Liver (tissue), 9 donors: ENCODE results near the gene MAGI1. TPM values are rescaled to one million over a fixed set of nuclear protein-coding genes. Genes with fewer than 3 reads are reported as not detected.

Experiments used
- DNase-seq: peaks from one replicate; pipeline ENCODE4 v3.0.0-alpha.2; 2017; ENCODE audit warnings: low spot score
- H3K27ac ChIP-seq, 2 donors: one replicate each; pipeline ENCODE4 v1.7.0; 2013; ENCODE audit warnings: inconsistent platforms in 2 of 2, low read length in 2 of 2, control low read depth in 1 of 2, low read depth in 1 of 2, mild to moderate bottlenecking in 1 of 2
- H3K27me3 ChIP-seq, 4 donors: one replicate each; pipeline versions ENCODE4 v1.6.1 to v1.7.0; 2013; ENCODE audit warnings: low read length in 3 of 4, inconsistent platforms in 1 of 4, mild to moderate bottlenecking in 1 of 4, moderate library complexity in 1 of 4; ENCODE audit not compliant: control insufficient read depth in 4 of 4, insufficient read depth in 4 of 4
- H3K36me3 ChIP-seq, 4 donors: one replicate each; pipeline versions ENCODE4 v1.6.1 to v1.7.0; 2013; ENCODE audit warnings: low read length in 3 of 4, mild to moderate bottlenecking in 3 of 4, low read depth in 1 of 4, moderate library complexity in 1 of 4; ENCODE audit not compliant: control insufficient read depth in 4 of 4, insufficient read depth in 3 of 4
- H3K4me1 ChIP-seq, 4 donors: one replicate each; pipeline versions ENCODE4 v1.6.1 to v1.7.0; 2013; ENCODE audit warnings: low read length in 3 of 4, mild to moderate bottlenecking in 3 of 4, moderate library complexity in 1 of 4; ENCODE audit not compliant: control insufficient read depth in 4 of 4, insufficient read depth in 4 of 4
- H3K4me3 ChIP-seq, 3 donors: one replicate each; pipeline versions ENCODE4 v1.6.1 to v1.7.0; 2013; ENCODE audit warnings: low read length in 3 of 3, control low read depth in 1 of 3, low read depth in 1 of 3, mild to moderate bottlenecking in 1 of 3
- H3K9ac ChIP-seq, 2 donors: one replicate each; pipeline ENCODE4 v1.7.0; 2013; ENCODE audit warnings: low read length in 2 of 2, mild to moderate bottlenecking in 2 of 2, moderate library complexity in 2 of 2, control low read depth in 1 of 2, low read depth in 1 of 2
- H3K9me3 ChIP-seq, 4 donors: one replicate each; pipeline versions ENCODE4 v1.6.1 to v1.7.0; 2013; ENCODE audit warnings: low read length in 3 of 4; ENCODE audit not compliant: control insufficient read depth in 4 of 4
- ATF3 ChIP-seq: IDR thresholded peaks from 2 replicates; pipeline ENCODE4 v1.6.1; 2016; ENCODE audit warnings: antibody characterized with exemption
- CTCF ChIP-seq: fragments of 150-350 bp; IDR thresholded peaks from 2 replicates; pipeline ENCODE4 v1.5.1; 2017; ENCODE audit warnings: improper control_type of control experiment, low read depth, low read length; ENCODE audit not compliant: missing input control
- EGR1 ChIP-seq, 2 donors: IDR thresholded peaks; 2 replicates each; pipeline ENCODE4 v1.6.1; 2016 to 2018; ENCODE audit warnings: antibody characterized with exemption in 2 of 2, low read depth in 2 of 2
- FOXA1 ChIP-seq: IDR thresholded peaks from 2 replicates; pipeline ENCODE4 v1.6.1; 2016; ENCODE audit warnings: antibody characterized with exemption
- FOXA2 ChIP-seq: IDR thresholded peaks from 2 replicates; pipeline ENCODE4 v1.6.1; 2016; ENCODE audit warnings: antibody characterized with exemption
- GABPA ChIP-seq, 2 donors: IDR thresholded peaks in 1 of 2; conservative IDR thresholded peaks in 1 of 2; 2 replicates each; pipeline ENCODE4 v1.6.1; 2016; ENCODE audit warnings: antibody characterized with exemption in 2 of 2, mild to moderate bottlenecking in 1 of 2, moderate library complexity in 1 of 2
- HNF4A ChIP-seq, 2 donors: conservative IDR thresholded peaks; 2 replicates each; pipeline ENCODE4 v1.6.1; 2016; ENCODE audit warnings: antibody characterized with exemption in 2 of 2, mild to moderate bottlenecking in 2 of 2
- HNF4G ChIP-seq: IDR thresholded peaks from 2 replicates; pipeline ENCODE4 v1.6.1; 2016; ENCODE audit warnings: antibody characterized with exemption
- JUND ChIP-seq, 2 donors: IDR thresholded peaks; 2 replicates each; pipeline ENCODE4 v1.6.1; 2016; ENCODE audit warnings: antibody characterized with exemption in 2 of 2
- MAX ChIP-seq: IDR thresholded peaks from 2 replicates; pipeline ENCODE4 v1.6.1; 2016; ENCODE audit warnings: antibody characterized with exemption
- RAD21 ChIP-seq, 2 donors: IDR thresholded peaks; 2 replicates each; pipeline ENCODE4 v1.6.1; 2016; ENCODE audit warnings: antibody characterized with exemption in 2 of 2, mild to moderate bottlenecking in 2 of 2
- REST ChIP-seq: IDR thresholded peaks from 2 replicates; pipeline ENCODE4 v1.6.1; 2016; ENCODE audit warnings: antibody characterized with exemption, mild to moderate bottlenecking
- RXRA ChIP-seq, 2 donors: IDR thresholded peaks; 2 replicates each; pipeline ENCODE4 v1.6.1; 2017 to 2018; ENCODE audit warnings: antibody characterized with exemption in 2 of 2, mild to moderate bottlenecking in 1 of 2
- SP1 ChIP-seq: IDR thresholded peaks from 2 replicates; pipeline ENCODE4 v1.6.1; 2018; ENCODE audit warnings: antibody characterized with exemption, mild to moderate bottlenecking
- YY1 ChIP-seq: IDR thresholded peaks from 2 replicates; pipeline ENCODE4 v1.6.1; 2016; ENCODE audit warnings: antibody characterized with exemption, mild to moderate bottlenecking
- ZBTB33 ChIP-seq: IDR thresholded peaks from 2 replicates; pipeline ENCODE4 v1.6.1; 2016; ENCODE audit warnings: antibody characterized with exemption
- WGBS: extraction: QIAGEN DNeasy Blood & Tissue Kit; methylation state at CpG from one replicate; pipeline ENCODE4 v1.1.7; 2013; 5-methylcytosine and 5-hydroxymethylcytosine counted together
- polyA plus RNA-seq, 2 donors: library from polyadenylated mRNA; stranded (reverse) in 1 of 2; unstranded in 1 of 2; fragments of 200-250 nt in 1 of 2; fragments of >200 nt in 1 of 2; fragmentation: Nextera tagmentation in 1 of 2; extraction: Ambion mirVana in 1 of 2; gene quantifications; one replicate each; pipeline versions ENCODE4 v1.2.1 to v1.2.3, GENCODE V29; 2013 to 2015
- total RNA-seq, 2 donors: library from RNA; depleted of rRNA; stranded (reverse); fragments of >200 nt; gene quantifications; one replicate each; pipeline ENCODE4 v1.2.3, GENCODE V29; 2014
- donor health status: healthy.
- donor health status: healthy.
- donor health status: healthy.
- donor health status: healthy.
- donor health status: healthy.

Gene MAGI1
- total and polyA plus RNA-seq, 4 donors = 9.6 to 68.8 (median 14.0) TPM

- DNase-seq = no peak
- Histone ChIP-seq H3K36me3 (no peaks in the 10 kb centered on the region), H3K27ac (peak overlapping the region in 1 of 2 donors; percentile 20), H3K27me3 (no peaks in the 10 kb centered on the region), H3K9ac (no peak overlapping the region), H3K9me3 (no peaks in the 10 kb centered on the region), H3K4me3 (no peak overlapping the region), H3K4me1 (peaks cover 0 to 16% (median 10%) of the 10 kb centered on the region in 4 donors)
- 80% methylated on average over 4 of the region's 4 CpGs for WGBS
- TF ChIP-seq SP1 (no peak), HNF4G (no peak), GABPA (IDR thresholded peaks at IDR 0.05 in 1 of 2, conservative IDR thresholded peaks at IDR 0.05 in 1 of 2) (no peak), RXRA (IDR thresholded peaks at IDR 0.05) (no peak), ATF3 (no peak), FOXA2 (no peak), REST (no peak), RAD21 (IDR thresholded peaks at IDR 0.05) (no peak), FOXA1 (no peak), EGR1 (IDR thresholded peaks at IDR 0.05; ENCODE audit: low read depth in 2 of 2) (no peak), CTCF (no peak), YY1 (no peak), JUND (IDR thresholded peaks at IDR 0.05) (no peak), MAX (no peak), HNF4A (conservative IDR thresholded peaks at IDR 0.05) (no peak), ZBTB33 (no peak)
These were observed 36.6 kb upstream of the MAGI1 start for GRCh38 chr3:66075281-66075680.
